Measurements from ENCODE around the gene LRFN3.

- TF ChIP-seq CTCF (conservative IDR thresholded peaks at IDR 0.05; ENCODE audit: low read depth, low read length) (no peak), RAD21 (IDR thresholded peaks at IDR 0.05; ENCODE audit: low read length) (0 out of 2 replicates have a peak, but pooled peaks have one; percentile 0), POLR2A (IDR thresholded peaks at IDR 0.05; ENCODE audit: low read depth, low read length) (no peak)
Observed at GRCh38 chr19:35899547-35900214, 36.5 kb upstream of the LRFN3 start.
